Measurements from ENCODE around the gene CLK1. TPM values are rescaled to one million over a fixed set of nuclear protein-coding genes. Genes with fewer than 3 reads are reported as not detected.
A peak's percentile ranks its signal among the peaks of the same experiment; 100 is the strongest.

Gene CLK1
- total RNA-seq, 2 experiments from 2014 or later: 86.4 to 99.3 TPM

- POLR2A ChIA-PET: interaction anchor here (1.0 to 2.1 kb wide), 2 partner anchors 12 to 34 kb away, joined by 3 to 4 read pairs; no protein-coding TSS in a partner anchor
- no peaks in the 10 kb centered on the region for H3K27me3 Mint-ChIP-seq
- no peaks in the 10 kb centered on the region for H3K9me3 Mint-ChIP-seq (ENCODE audit: low read depth)
- DNase-seq (no peak), ATAC-seq (no peak)
- no peak overlapping the region for H3K27ac Mint-ChIP-seq
- CTCF ChIA-PET: interaction anchor here (1.1 kb wide), 1 partner anchor 32 kb away, joined by 6 read pairs; no protein-coding TSS in a partner anchor
- H3K4me3 Mint-ChIP-seq: no peak overlapping the region
- peaks cover 52% of the 10 kb centered on the region for H3K36me3 Mint-ChIP-seq (ENCODE audit: low read depth)
- intact Hi-C loops (cut with DNase I, micrococcal nuclease): no loop called here
- H3K4me1 Mint-ChIP-seq: no peaks in the 10 kb centered on the region
These were observed 12.8 kb downstream of the CLK1 start for GRCh38 chr2:200851398-200852248.

- Mint-ChIP-seq H3K27me3 (no peaks in the 10 kb centered on the region), H3K4me3 (peak overlapping the region; percentile 5), H3K27ac (peak overlapping the region; percentile 2), H3K9me3 (ENCODE audit: low read depth) (no peaks in the 10 kb centered on the region), H3K36me3 (ENCODE audit: low read depth) (peaks cover 46% of the 10 kb centered on the region), H3K4me1 (no peaks in the 10 kb centered on the region)
- ATAC-seq (no peak), DNase-seq (no peak)
- intact Hi-C loops (cut with DNase I, micrococcal nuclease): no loop called here
- CTCF ChIA-PET: interaction anchor here (0.6 to 1.1 kb wide), 2 partner anchors 9 to 12 kb away, joined by 3 read pairs; no protein-coding TSS in a partner anchor
- POLR2A ChIA-PET: interaction anchor here (0.6 to 2.1 kb wide), 4 partner anchors 13 to 230 kb away, joined by 3 to 5 read pairs (median 4); no protein-coding TSS in a partner anchor
These were observed 13.8 kb downstream of the CLK1 start for GRCh38 chr2:200850512-200851256.

- CTCF ChIA-PET: interaction anchor here (0.7 to 0.8 kb wide), 2 partner anchors 28 to 30 kb away, joined by 3 to 5 read pairs; no protein-coding TSS in a partner anchor
- no peak overlapping the region for H3K27ac Mint-ChIP-seq
- no peak for DNase-seq
- H3K4me1 Mint-ChIP-seq: no peaks in the 10 kb centered on the region
- H3K9me3 Mint-ChIP-seq (ENCODE audit: low read depth): no peaks in the 10 kb centered on the region
- H3K4me3 Mint-ChIP-seq: no peak overlapping the region
- peaks cover 26% of the 10 kb centered on the region for H3K36me3 Mint-ChIP-seq (ENCODE audit: low read depth)
- POLR2A ChIA-PET: no interaction called here
- intact Hi-C loops (cut with DNase I, micrococcal nuclease): no loop called here
- H3K27me3 Mint-ChIP-seq: no peaks in the 10 kb centered on the region
- ATAC-seq: no peak
These were observed 16.5 kb downstream of the CLK1 start for GRCh38 chr2:200847939-200848338.

GRCh38 chr2:200847269-200847668 lies 17.2 kb downstream of the CLK1 start:
- H3K27ac Mint-ChIP-seq: no peak overlapping the region
- peaks cover 19% of the 10 kb centered on the region for H3K36me3 Mint-ChIP-seq (ENCODE audit: low read depth)
- H3K4me1 Mint-ChIP-seq: no peaks in the 10 kb centered on the region
- DNase-seq (no peak), ATAC-seq (no peak)
- POLR2A ChIA-PET: interaction anchor here (0.6 kb wide), 1 partner anchor 12 kb away, joined by 5 read pairs; no protein-coding TSS in a partner anchor
- no peaks in the 10 kb centered on the region for H3K9me3 Mint-ChIP-seq (ENCODE audit: low read depth)
- no peaks in the 10 kb centered on the region for H3K27me3 Mint-ChIP-seq
- CTCF ChIA-PET: interaction anchor here (0.6 to 0.7 kb wide), 2 partner anchors 17 to 477 kb away, joined by 3 read pairs; partner anchors contain the start of gene CLK1
- intact Hi-C loops (cut with DNase I, micrococcal nuclease): no loop called here
- H3K4me3 Mint-ChIP-seq: no peak overlapping the region

- Mint-ChIP-seq H3K36me3 (ENCODE audit: low read depth) (peaks cover 6% of the 10 kb centered on the region), H3K4me1 (no peaks in the 10 kb centered on the region), H3K4me3 (no peak overlapping the region), H3K27me3 (no peaks in the 10 kb centered on the region), H3K27ac (no peak overlapping the region), H3K9me3 (ENCODE audit: low read depth) (no peaks in the 10 kb centered on the region)
- ChIA-PET POLR2A (interaction anchor here (0.6 to 1.2 kb wide), 4 partner anchors 17 to 225 kb away, joined by 3 to 6 read pairs (median 4); partner anchors contain the start of gene NIF3L1), CTCF (interaction anchor here (0.9 to 1.8 kb wide), 2 partner anchors 23 to 26 kb away, joined by 4 to 5 read pairs; no protein-coding TSS in a partner anchor)
- ATAC-seq (no peak), DNase-seq (no peak)
- intact Hi-C loops (cut with DNase I, micrococcal nuclease): no loop called here
These were observed 18.7 kb downstream of the CLK1 start for GRCh38 chr2:200845669-200846325.

DNA sequence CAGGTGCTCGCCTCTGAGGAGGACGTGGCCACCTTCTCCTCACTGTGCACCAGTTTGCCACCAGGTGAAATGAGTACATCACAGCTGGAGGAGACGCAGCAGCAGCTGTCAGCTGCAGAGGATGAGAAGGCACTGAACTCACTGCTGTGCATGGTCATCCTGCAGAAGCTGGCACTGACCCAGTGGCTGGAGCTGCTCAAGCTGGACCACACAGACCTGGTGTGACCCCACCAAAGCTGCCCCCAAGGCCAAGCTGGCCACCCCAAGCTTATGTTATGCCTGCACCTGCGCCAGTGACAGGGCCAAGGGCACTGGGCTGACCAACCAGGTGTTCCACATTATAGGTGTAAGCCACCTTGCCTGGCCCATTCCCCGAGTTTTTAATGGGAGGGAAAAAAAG lies 19.3 kb downstream of the CLK1 start:
- ChIA-PET POLR2A (interaction anchor here (0.6 to 1.2 kb wide), 5 partner anchors 16 to 226 kb away, joined by 3 to 6 read pairs (median 3); partner anchors contain the start of gene NIF3L1), CTCF (interaction anchor here (0.6 to 1.8 kb wide), 5 partner anchors 18 to 362 kb away, joined by 3 to 5 read pairs (median 4); no protein-coding TSS in a partner anchor)
- intact Hi-C loops (cut with DNase I, micrococcal nuclease): no loop called here
- no peak for ATAC-seq
- Mint-ChIP-seq H3K36me3 (ENCODE audit: low read depth) (peaks cover under 1% of the 10 kb centered on the region), H3K4me1 (no peaks in the 10 kb centered on the region), H3K27me3 (no peaks in the 10 kb centered on the region), H3K9me3 (ENCODE audit: low read depth) (no peaks in the 10 kb centered on the region), H3K27ac (no peak overlapping the region), H3K4me3 (no peak overlapping the region)
- DNase-seq: no peak

DNA sequence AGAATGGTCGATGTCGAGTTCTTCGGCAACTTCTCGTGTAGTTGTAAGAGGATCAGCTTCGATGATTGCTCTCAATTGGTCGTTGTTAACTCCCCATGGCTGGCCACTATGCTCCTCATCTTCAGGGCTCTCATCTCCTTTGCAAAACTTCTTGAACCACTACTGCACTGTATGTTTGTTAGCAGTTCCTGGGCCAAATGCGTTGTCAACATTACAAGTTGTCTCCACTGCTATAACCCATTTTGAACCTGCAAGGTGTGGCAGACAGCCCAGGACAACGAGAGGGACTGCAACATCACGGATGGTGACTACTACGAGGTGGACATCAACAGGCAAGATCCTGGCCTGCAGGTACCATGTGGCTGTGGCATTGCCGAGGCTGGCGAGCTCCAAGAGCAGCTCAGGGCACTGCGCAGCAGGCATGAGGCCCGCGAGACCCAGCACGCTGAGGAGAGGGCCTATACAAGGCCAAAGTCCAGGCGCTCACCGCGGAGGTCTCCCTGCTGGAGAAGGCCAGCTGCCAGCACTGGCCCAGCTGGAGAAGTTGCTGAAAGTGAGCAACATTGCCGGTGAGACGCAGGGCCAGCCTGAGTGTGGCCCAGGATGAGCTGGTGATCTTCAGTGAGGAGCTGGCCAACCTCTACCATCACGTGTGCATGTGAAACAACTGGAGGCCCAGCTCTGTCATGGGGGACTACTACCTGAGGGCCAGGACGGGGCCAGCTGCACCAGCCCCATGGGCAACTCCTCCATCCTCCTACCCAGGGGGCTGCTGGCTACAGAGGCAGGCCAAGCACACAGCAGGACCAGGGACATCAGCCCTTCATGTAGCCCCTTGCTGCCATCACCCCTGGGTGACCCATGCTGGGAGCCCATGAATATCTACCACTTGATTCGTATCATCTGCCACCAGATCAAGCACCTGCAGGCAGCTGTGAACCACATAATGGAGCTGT lies 20.2 kb downstream of the CLK1 start:
- no peak overlapping the region for H3K4me3 Mint-ChIP-seq
- ChIA-PET CTCF (interaction anchor here (0.6 to 1.8 kb wide), 4 partner anchors 9 to 57 kb away, joined by 3 to 4 read pairs (median 4); no protein-coding TSS in a partner anchor), POLR2A (no interaction called here)
- DNase-seq (no peak), ATAC-seq (no peak)
- no peaks in the 10 kb centered on the region for H3K36me3 Mint-ChIP-seq (ENCODE audit: low read depth)
- intact Hi-C loops (cut with DNase I, micrococcal nuclease): no loop called here
- no peaks in the 10 kb centered on the region for H3K27me3 Mint-ChIP-seq
- no peak overlapping the region for H3K27ac Mint-ChIP-seq
- H3K9me3 Mint-ChIP-seq (ENCODE audit: low read depth): no peaks in the 10 kb centered on the region
- no peaks in the 10 kb centered on the region for H3K4me1 Mint-ChIP-seq

- CTCF ChIA-PET: no interaction called here
- no peak for DNase-seq
- H3K4me3 Mint-ChIP-seq: no peak overlapping the region
- no peak overlapping the region for H3K27ac Mint-ChIP-seq
- no peaks in the 10 kb centered on the region for H3K4me1 Mint-ChIP-seq
- H3K36me3 Mint-ChIP-seq (ENCODE audit: low read depth): no peaks in the 10 kb centered on the region
- H3K9me3 Mint-ChIP-seq (ENCODE audit: low read depth): peaks cover 11% of the 10 kb centered on the region
- intact Hi-C loops (cut with DNase I, micrococcal nuclease): no loop called here
- POLR2A ChIA-PET: no interaction called here
- no peak for ATAC-seq
- no peaks in the 10 kb centered on the region for H3K27me3 Mint-ChIP-seq
These were observed 24.9 kb downstream of the CLK1 start for GRCh38 chr2:200839513-200839912.

GRCh38 chr2:200834701-200835100 lies 29.8 kb downstream of the CLK1 start:
- ChIA-PET CTCF (no interaction called here), POLR2A (interaction anchor here (0.6 kb wide), 1 partner anchor 20 kb away, joined by 4 read pairs; no protein-coding TSS in a partner anchor)
- Mint-ChIP-seq H3K4me1 (no peaks in the 10 kb centered on the region), H3K9me3 (ENCODE audit: low read depth) (peaks cover 11% of the 10 kb centered on the region), H3K4me3 (no peak overlapping the region), H3K36me3 (ENCODE audit: low read depth) (no peaks in the 10 kb centered on the region), H3K27ac (no peak overlapping the region), H3K27me3 (no peaks in the 10 kb centered on the region)
- no peak for DNase-seq
- ATAC-seq: no peak
- intact Hi-C loops (cut with DNase I, micrococcal nuclease): no loop called here

- ATAC-seq (no peak), DNase-seq (no peak)
- no peaks in the 10 kb centered on the region for H3K9me3 Mint-ChIP-seq (ENCODE audit: low read depth)
- H3K4me1 Mint-ChIP-seq: no peaks in the 10 kb centered on the region
- no peak overlapping the region for H3K27ac Mint-ChIP-seq
- intact Hi-C loops (cut with DNase I, micrococcal nuclease): no loop called here
- CTCF ChIA-PET: no interaction called here
- no peaks in the 10 kb centered on the region for H3K27me3 Mint-ChIP-seq
- peaks cover 13% of the 10 kb centered on the region for H3K36me3 Mint-ChIP-seq (ENCODE audit: low read depth)
- no peak overlapping the region for H3K4me3 Mint-ChIP-seq
- POLR2A ChIA-PET: interaction anchor here (0.5 to 1.2 kb wide), 2 partner anchors 10 to 16 kb away, joined by 3 read pairs; no protein-coding TSS in a partner anchor
These were observed 35.2 kb downstream of the CLK1 start for GRCh38 chr2:200829258-200829655.

All from activated CD4-positive, alpha-beta T cell treated with anti-CD3 and anti-CD28 coated beads for 36 hours (primary cell).